ENCODE measurements around the gene LY6G5C. TPM values are rescaled to one million over a fixed set of nuclear protein-coding genes. Genes with fewer than 3 reads are reported as not detected.

LY6G5C gene
- total RNA-seq, 6 experiments from 2014 or later = 2.2 to 2.9 (median 2.8) TPM

GRCh38 chr6:31631209-31631608 is 49.7 kb downstream of the LY6G5C start:
- H3K27me3 Mint-ChIP-seq (ENCODE audit: insufficient read depth) = peaks cover 5% of the 10 kb centered on the region
- no peaks in the 10 kb centered on the region for H3K9me3 Mint-ChIP-seq
- DNase-seq = no peak
- no peak overlapping the region for H3K4me3 Mint-ChIP-seq
- peaks cover 40% of the 10 kb centered on the region for H3K4me1 Mint-ChIP-seq (ENCODE audit: low read depth)
- TF ChIP-seq CTCF (IDR thresholded peaks at IDR 0.05) = no peak
- peaks cover 57% of the 10 kb centered on the region for H3K36me3 Mint-ChIP-seq (ENCODE audit: low read depth)
- H3K27ac Mint-ChIP-seq = peak overlapping the region; percentile 61

DNA sequence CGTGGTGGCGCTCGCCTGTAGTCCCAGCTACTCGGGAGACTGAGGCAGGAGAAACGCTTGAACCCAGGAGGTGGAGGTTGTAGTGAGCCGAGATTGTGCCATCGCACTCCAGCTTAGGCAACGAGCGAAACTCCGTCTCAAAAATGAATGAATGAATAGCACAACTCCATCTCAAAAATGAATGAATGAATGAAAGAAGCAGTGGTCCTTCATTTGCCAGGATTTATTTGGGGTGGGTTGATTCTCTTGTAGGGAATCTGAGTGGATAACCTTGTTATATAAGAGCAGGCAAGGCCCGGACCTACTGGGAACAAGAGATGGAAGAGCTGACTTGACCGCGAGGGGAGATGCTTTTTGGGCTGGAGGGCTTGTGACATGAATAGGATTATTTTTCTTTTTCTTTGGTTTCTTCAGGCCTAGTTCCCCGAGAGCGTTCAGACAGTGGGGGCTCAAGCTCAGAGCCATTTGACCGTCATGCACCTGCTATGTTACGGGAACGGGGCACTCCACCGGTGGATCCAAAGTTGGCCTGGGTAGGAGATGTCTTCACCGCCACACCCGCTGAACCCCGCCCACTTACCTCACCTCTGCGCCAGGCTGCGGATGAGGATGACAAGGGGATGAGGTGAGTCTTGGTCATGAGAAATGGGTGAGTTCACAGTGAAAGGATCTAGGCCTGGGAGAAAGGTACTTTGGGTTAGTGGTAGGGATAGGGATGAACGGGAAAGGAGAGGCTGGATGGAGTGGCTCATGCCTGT is 50.5 kb downstream of the LY6G5C start:
- H3K4me3 Mint-ChIP-seq = no peak overlapping the region
- no peaks in the 10 kb centered on the region for H3K9me3 Mint-ChIP-seq
- H3K4me1 Mint-ChIP-seq (ENCODE audit: low read depth) = peaks cover 34% of the 10 kb centered on the region
- H3K36me3 Mint-ChIP-seq (ENCODE audit: low read depth) = peaks cover 56% of the 10 kb centered on the region
- peak overlapping the region; percentile 61 for H3K27ac Mint-ChIP-seq
- no peak for DNase-seq
- TF ChIP-seq CTCF (IDR thresholded peaks at IDR 0.05) = no peak
- peaks cover 4% of the 10 kb centered on the region for H3K27me3 Mint-ChIP-seq (ENCODE audit: insufficient read depth)

DNA sequence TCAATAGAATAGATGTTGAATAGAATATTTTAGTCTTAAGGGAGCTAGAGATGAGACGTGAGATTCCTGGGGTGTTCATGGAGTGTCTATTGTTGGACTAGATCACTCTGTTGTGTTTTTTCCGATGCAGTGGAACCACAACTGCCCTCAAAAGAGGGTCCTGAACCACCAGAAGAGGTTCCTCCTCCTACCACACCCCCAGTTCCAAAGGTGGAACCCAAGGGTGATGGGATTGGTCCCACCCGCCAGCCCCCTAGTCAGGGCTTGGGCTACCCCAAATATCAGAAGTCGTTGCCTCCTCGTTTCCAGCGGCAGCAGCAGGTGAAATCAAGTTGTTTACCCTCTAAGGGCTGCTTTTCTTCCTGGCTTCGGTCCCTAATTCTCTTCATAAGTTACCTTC is 51.9 kb downstream of the LY6G5C start:
- H3K4me3 Mint-ChIP-seq = no peak overlapping the region
- H3K27me3 Mint-ChIP-seq (ENCODE audit: insufficient read depth) = peaks cover 4% of the 10 kb centered on the region
- peaks cover 55% of the 10 kb centered on the region for H3K36me3 Mint-ChIP-seq (ENCODE audit: low read depth)

DNA sequence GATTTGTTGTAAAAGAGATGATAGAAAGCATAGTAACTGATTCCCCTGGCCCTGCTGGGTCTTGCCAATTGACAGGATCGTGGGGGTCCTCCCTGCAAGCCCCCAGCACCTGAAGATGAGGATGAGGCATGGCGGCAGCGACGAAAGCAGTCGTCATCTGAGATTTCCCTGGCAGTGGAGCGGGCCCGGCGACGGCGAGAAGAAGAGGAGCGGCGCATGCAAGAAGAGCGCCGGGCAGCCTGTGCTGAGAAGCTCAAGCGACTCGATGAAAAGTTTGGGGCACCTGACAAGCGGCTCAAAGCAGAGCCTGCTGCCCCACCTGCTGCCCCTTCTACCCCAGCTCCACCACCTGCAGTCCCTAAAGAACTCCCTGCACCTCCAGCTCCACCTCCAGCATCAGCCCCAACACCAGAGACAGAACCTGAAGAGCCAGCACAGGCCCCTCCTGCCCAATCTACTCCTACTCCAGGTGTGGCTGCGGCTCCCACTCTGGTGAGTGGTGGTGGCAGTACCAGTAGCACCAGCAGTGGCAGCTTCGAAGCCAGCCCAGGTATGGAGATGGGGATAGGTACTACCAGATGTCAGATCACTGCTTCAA is 53.1 kb downstream of the LY6G5C start:
- DNase-seq = no peak
- TF ChIP-seq CTCF (IDR thresholded peaks at IDR 0.05) = no peak
- H3K27me3 Mint-ChIP-seq (ENCODE audit: insufficient read depth) = peaks cover 4% of the 10 kb centered on the region
- H3K9me3 Mint-ChIP-seq = no peaks in the 10 kb centered on the region
- peaks cover 15% of the 10 kb centered on the region for H3K4me1 Mint-ChIP-seq (ENCODE audit: low read depth)
- H3K36me3 Mint-ChIP-seq (ENCODE audit: low read depth) = peaks cover 59% of the 10 kb centered on the region
- no peak overlapping the region for H3K4me3 Mint-ChIP-seq
- H3K27ac Mint-ChIP-seq = peak overlapping the region; percentile 44

More for the DNA sequence above, 51.9 kb downstream of the LY6G5C start:
- Mint-ChIP-seq H3K9me3 (no peaks in the 10 kb centered on the region), H3K27ac (no peak overlapping the region), H3K4me1 (ENCODE audit: low read depth) (peaks cover 25% of the 10 kb centered on the region)
- TF ChIP-seq CTCF (IDR thresholded peaks at IDR 0.05) = no peak
- DNase-seq = no peak

DNA sequence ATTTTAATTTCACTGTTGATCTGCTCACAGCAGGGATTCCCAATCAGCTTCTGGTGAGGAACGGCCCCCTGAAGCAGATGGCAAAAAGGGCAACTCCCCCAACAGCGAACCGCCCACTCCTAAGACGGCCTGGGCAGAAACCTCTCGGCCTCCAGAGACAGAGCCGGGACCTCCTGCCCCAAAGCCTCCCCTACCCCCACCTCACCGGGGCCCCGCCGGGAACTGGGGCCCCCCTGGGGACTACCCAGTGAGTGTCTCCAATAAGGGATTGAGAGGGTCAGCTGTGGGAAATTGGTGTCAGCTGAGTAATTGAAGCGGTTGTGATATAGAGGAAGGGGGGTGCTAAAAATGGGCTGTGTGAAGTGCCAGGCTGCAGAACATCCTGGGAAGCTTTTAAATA is 53.9 kb downstream of the LY6G5C start:
- H3K27me3 Mint-ChIP-seq (ENCODE audit: insufficient read depth) = peaks cover 4% of the 10 kb centered on the region
- peaks cover 19% of the 10 kb centered on the region for H3K4me1 Mint-ChIP-seq (ENCODE audit: low read depth)
- no peaks in the 10 kb centered on the region for H3K9me3 Mint-ChIP-seq
- H3K4me3 Mint-ChIP-seq = no peak overlapping the region
- peaks cover 67% of the 10 kb centered on the region for H3K36me3 Mint-ChIP-seq (ENCODE audit: low read depth)
- H3K27ac Mint-ChIP-seq = no peak overlapping the region
- TF ChIP-seq CTCF (IDR thresholded peaks at IDR 0.05) = no peak
- no peak for DNase-seq

Small RNAs within 50 kb of the gene (microRNA-seq; reads per million reads assigned to microRNA genes)
- not detected for gene MIR4646
- gene MIR6832 = not detected

Other genes starting within 250 kb of the LY6G5C start
- gene MICB, start 182.9 kb downstream of the LY6G5C start, total RNA-seq (2021; fragmentation: NEBNext Ultra II Directional; extraction: Animal tissue kit (Norgen Biotek cat#: 25700)) = 10 to 100 TPM; 16.0 to 26.0 (median 22.6) TPM
- not detected for gene MCCD1, start 152.1 kb downstream of the LY6G5C start, total RNA-seq (2021; fragmentation: NEBNext Ultra II Directional; extraction: Animal tissue kit (Norgen Biotek cat#: 25700))
- gene DDX39B, start 139.1 kb downstream of the LY6G5C start, total RNA-seq (2021; fragmentation: NEBNext Ultra II Directional; extraction: Animal tissue kit (Norgen Biotek cat#: 25700)) = 100 to 1,000 TPM; 312 to 380 (median 358) TPM
- 1 to 10 TPM; 2.9 to 4.1 (median 3.2) TPM for gene ATP6V1G2, start 134.5 kb downstream of the LY6G5C start, total RNA-seq (2021; fragmentation: NEBNext Ultra II Directional; extraction: Animal tissue kit (Norgen Biotek cat#: 25700))
- 10 to 100 TPM; 11.8 to 15.9 (median 13.6) TPM for gene NFKBIL1, start 133.5 kb downstream of the LY6G5C start, total RNA-seq (2021; fragmentation: NEBNext Ultra II Directional; extraction: Animal tissue kit (Norgen Biotek cat#: 25700))
- gene LTA, start 108.8 kb downstream of the LY6G5C start, total RNA-seq (2021; fragmentation: NEBNext Ultra II Directional; extraction: Animal tissue kit (Norgen Biotek cat#: 25700)) = not detected
- gene TNF, start 105.5 kb downstream of the LY6G5C start, total RNA-seq (2021; fragmentation: NEBNext Ultra II Directional; extraction: Animal tissue kit (Norgen Biotek cat#: 25700)) = under 1 TPM; 0.12 to 0.41 (median 0.23) TPM
- under 1 TPM in 1 of 6 experiments, not detected in 5; 0.38 TPM for gene LTB, start 98.6 kb downstream of the LY6G5C start, total RNA-seq (2021; fragmentation: NEBNext Ultra II Directional; extraction: Animal tissue kit (Norgen Biotek cat#: 25700))
- gene LST1, start 94.8 kb downstream of the LY6G5C start, total RNA-seq (2021; fragmentation: NEBNext Ultra II Directional; extraction: Animal tissue kit (Norgen Biotek cat#: 25700)) = not detected
- gene NCR3, start 88.1 kb downstream of the LY6G5C start, total RNA-seq (2021; fragmentation: NEBNext Ultra II Directional; extraction: Animal tissue kit (Norgen Biotek cat#: 25700)) = not detected
- not detected for gene AIF1, start 65.8 kb downstream of the LY6G5C start, total RNA-seq (2021; fragmentation: NEBNext Ultra II Directional; extraction: Animal tissue kit (Norgen Biotek cat#: 25700))
- 100 to 1,000 TPM; 216 to 259 (median 231) TPM for gene PRRC2A, start 60.4 kb downstream of the LY6G5C start, total RNA-seq (2021; fragmentation: NEBNext Ultra II Directional; extraction: Animal tissue kit (Norgen Biotek cat#: 25700))
- 100 to 1,000 TPM; 247 to 273 (median 262) TPM for gene BAG6, start 28.4 kb downstream of the LY6G5C start, total RNA-seq (2021; fragmentation: NEBNext Ultra II Directional; extraction: Animal tissue kit (Norgen Biotek cat#: 25700))
- gene APOM, start 25.2 kb downstream of the LY6G5C start, total RNA-seq (2021; fragmentation: NEBNext Ultra II Directional; extraction: Animal tissue kit (Norgen Biotek cat#: 25700)) = 1 to 10 TPM; 2.4 to 4.3 (median 2.8) TPM
- gene C6orf47, start 20.3 kb downstream of the LY6G5C start, total RNA-seq (2021; fragmentation: NEBNext Ultra II Directional; extraction: Animal tissue kit (Norgen Biotek cat#: 25700)) = 10 to 100 TPM; 13.4 to 16.2 (median 14.9) TPM
- 10 to 100 TPM; 11.6 to 14.9 (median 13.0) TPM for gene GPANK1, start 16.1 kb downstream of the LY6G5C start, total RNA-seq (2021; fragmentation: NEBNext Ultra II Directional; extraction: Animal tissue kit (Norgen Biotek cat#: 25700))
- 100 to 1,000 TPM; 200 to 255 (median 225) TPM for gene CSNK2B, start 15.0 kb downstream of the LY6G5C start, total RNA-seq (2021; fragmentation: NEBNext Ultra II Directional; extraction: Animal tissue kit (Norgen Biotek cat#: 25700))
- 1 to 10 TPM; 4.6 to 6.0 (median 5.3) TPM for gene LY6G5B, start 11.1 kb downstream of the LY6G5C start, total RNA-seq (2021; fragmentation: NEBNext Ultra II Directional; extraction: Animal tissue kit (Norgen Biotek cat#: 25700))
- gene ABHD16A, start 22.3 kb upstream of the LY6G5C start, total RNA-seq (2021; fragmentation: NEBNext Ultra II Directional; extraction: Animal tissue kit (Norgen Biotek cat#: 25700)) = 10 to 100 TPM; 27.4 to 39.6 (median 32.0) TPM
- not detected for gene LY6G6F, start 25.8 kb upstream of the LY6G5C start, total RNA-seq (2021; fragmentation: NEBNext Ultra II Directional; extraction: Animal tissue kit (Norgen Biotek cat#: 25700))
- gene LY6G6D, start 34.3 kb upstream of the LY6G5C start, total RNA-seq (2021; fragmentation: NEBNext Ultra II Directional; extraction: Animal tissue kit (Norgen Biotek cat#: 25700)) = not detected
- gene LY6G6C, start 40.7 kb upstream of the LY6G5C start, total RNA-seq (2021; fragmentation: NEBNext Ultra II Directional; extraction: Animal tissue kit (Norgen Biotek cat#: 25700)) = not detected
- not detected for gene MPIG6B, start 42.3 kb upstream of the LY6G5C start, total RNA-seq (2021; fragmentation: NEBNext Ultra II Directional; extraction: Animal tissue kit (Norgen Biotek cat#: 25700))
- 10 to 100 TPM; 44.0 to 47.8 (median 46.0) TPM for gene DDAH2, start 48.2 kb upstream of the LY6G5C start, total RNA-seq (2021; fragmentation: NEBNext Ultra II Directional; extraction: Animal tissue kit (Norgen Biotek cat#: 25700))
- 100 to 1,000 TPM; 638 to 833 (median 745) TPM for gene CLIC1, start 55.5 kb upstream of the LY6G5C start, total RNA-seq (2021; fragmentation: NEBNext Ultra II Directional; extraction: Animal tissue kit (Norgen Biotek cat#: 25700))
- 10 to 100 TPM in 4 of 6 experiments, 1 to 10 TPM in 2; 7.4 to 14.8 (median 12.6) TPM for gene MSH5, start 58.9 kb upstream of the LY6G5C start, total RNA-seq (2021; fragmentation: NEBNext Ultra II Directional; extraction: Animal tissue kit (Norgen Biotek cat#: 25700))
- gene SAPCD1, start 81.6 kb upstream of the LY6G5C start, total RNA-seq (2021; fragmentation: NEBNext Ultra II Directional; extraction: Animal tissue kit (Norgen Biotek cat#: 25700)) = 1 to 10 TPM in 5 of 6 experiments, under 1 TPM in 1; 0.91 to 2.4 (median 1.3) TPM
- gene VWA7, start 96.3 kb upstream of the LY6G5C start, total RNA-seq (2021; fragmentation: NEBNext Ultra II Directional; extraction: Animal tissue kit (Norgen Biotek cat#: 25700)) = under 1 TPM; 0.24 to 0.83 (median 0.64) TPM
- gene VARS1, start 114.7 kb upstream of the LY6G5C start, total RNA-seq (2021; fragmentation: NEBNext Ultra II Directional; extraction: Animal tissue kit (Norgen Biotek cat#: 25700)) = 100 to 1,000 TPM; 117 to 144 (median 127) TPM
- 10 to 100 TPM; 31.8 to 48.5 (median 43.4) TPM for gene LSM2, start 125.9 kb upstream of the LY6G5C start, total RNA-seq (2021; fragmentation: NEBNext Ultra II Directional; extraction: Animal tissue kit (Norgen Biotek cat#: 25700))
- gene HSPA1L, start 134.2 kb upstream of the LY6G5C start, total RNA-seq (2021; fragmentation: NEBNext Ultra II Directional; extraction: Animal tissue kit (Norgen Biotek cat#: 25700)) = 1 to 10 TPM; 1.2 to 1.9 (median 1.6) TPM
- gene HSPA1A, start 134.5 kb upstream of the LY6G5C start, total RNA-seq (2021; fragmentation: NEBNext Ultra II Directional; extraction: Animal tissue kit (Norgen Biotek cat#: 25700)) = 100 to 1,000 TPM in 1 of 6 experiments, 10 to 100 TPM in 5; 78.5 to 102 (median 84.7) TPM
- gene HSPA1B, start 146.7 kb upstream of the LY6G5C start, total RNA-seq (2021; fragmentation: NEBNext Ultra II Directional; extraction: Animal tissue kit (Norgen Biotek cat#: 25700)) = 100 to 1,000 TPM in 2 of 6 experiments, 10 to 100 TPM in 4; 95.5 to 116 (median 98.9) TPM
- 10 to 100 TPM; 35.8 to 48.6 (median 40.9) TPM for gene NEU1, start 181.8 kb upstream of the LY6G5C start, total RNA-seq (2021; fragmentation: NEBNext Ultra II Directional; extraction: Animal tissue kit (Norgen Biotek cat#: 25700))
- gene SLC44A4, start 197.9 kb upstream of the LY6G5C start, total RNA-seq (2021; fragmentation: NEBNext Ultra II Directional; extraction: Animal tissue kit (Norgen Biotek cat#: 25700)) = under 1 TPM in 1 of 6 experiments, not detected in 5; 0.10 TPM
- gene EHMT2, start 216.6 kb upstream of the LY6G5C start, total RNA-seq (2021; fragmentation: NEBNext Ultra II Directional; extraction: Animal tissue kit (Norgen Biotek cat#: 25700)) = 10 to 100 TPM; 43.4 to 47.4 (median 45.9) TPM
- 1 to 10 TPM; 7.3 to 9.0 (median 8.3) TPM for gene ZBTB12, start 221.0 kb upstream of the LY6G5C start, total RNA-seq (2021; fragmentation: NEBNext Ultra II Directional; extraction: Animal tissue kit (Norgen Biotek cat#: 25700))
- gene C2, start 246.7 kb upstream of the LY6G5C start, total RNA-seq (2021; fragmentation: NEBNext Ultra II Directional; extraction: Animal tissue kit (Norgen Biotek cat#: 25700)) = under 1 TPM in 4 of 6 experiments, not detected in 2; 0.24 to 0.43 (median 0.43) TPM